Mucosa of descending colon (tissue), 3 donors: ENCODE data around the gene TSPAN8. TPM values are rescaled to one million over a fixed set of nuclear protein-coding genes. Genes with fewer than 3 reads are reported as not detected.

Experiments used
- ATAC-seq: fragments of 200-7000 bp; cut with Tn5 transposase; one replicate; pipeline ENCODE4 v1.9.1; 2020; ENCODE audit warnings: mild to moderate bottlenecking, moderate library complexity
- DNase-seq, 3 donors: peaks; one replicate each; pipeline ENCODE4 v3.0.0-alpha.2; 2020
- H3K36me3 ChIP-seq: fragments of 200-600 bp; one replicate; pipeline ENCODE4 v1.8.0; 2021; ENCODE audit warnings: low read depth, mild to moderate bottlenecking
- H3K4me1 ChIP-seq: fragments of 200-600 bp; one replicate; pipeline ENCODE4 v1.8.0; 2021; ENCODE audit warnings: low read depth, mild to moderate bottlenecking
- H3K4me3 ChIP-seq: fragments of 200-600 bp; one replicate; pipeline ENCODE4 v1.8.0; 2021; ENCODE audit warnings: mild to moderate bottlenecking
- H3K9me3 ChIP-seq: fragments of 200-600 bp; one replicate; pipeline ENCODE4 v1.8.0; 2021; ENCODE audit warnings: mild to moderate bottlenecking
- intact Hi-C, 2 donors: fragments of 100-400 bp; cut with DNase I in 1 of 2; cut with micrococcal nuclease in 1 of 2; formaldehyde crosslinking; loops; one replicate each; pipeline versions ENCODE4 v1.11.0 to v1.11.1; 2022; cut with DNase I, micrococcal nuclease
- total RNA-seq, 3 donors: library from RNA; stranded (reverse); fragmentation: NEBNext Ultra II Directional in 2 of 3; extraction: Animal tissue kit (Norgen Biotek cat#: 25700) in 2 of 3; gene quantifications; one replicate each; pipeline versions ENCODE4 v1.2.1 to v1.2.4, GENCODE V29; 2021 to 2023
- TF ChIP-seq, protein P1 (sequence below): fragments of 200-600 bp; IDR thresholded peaks from one replicate; pipeline ENCODE4 v1.8.0; 2022; ENCODE audit warnings: antibody characterized with exemption, mild to moderate bottlenecking
- donor health status: DM: no; HTN: no; CAD: no; lungs with moderate emphysema.
- donor health status: DM: no; HTN: no; CAD: no.
- donor health status: DM: no; HTN: yes; CAD: no.

Gene TSPAN8
- total RNA-seq, 3 donors from 2014 or later: 685 to 1,687 (median 1,460) TPM

- ATAC-seq: peak; percentile 33
- TF ChIP-seq, protein P1, sequence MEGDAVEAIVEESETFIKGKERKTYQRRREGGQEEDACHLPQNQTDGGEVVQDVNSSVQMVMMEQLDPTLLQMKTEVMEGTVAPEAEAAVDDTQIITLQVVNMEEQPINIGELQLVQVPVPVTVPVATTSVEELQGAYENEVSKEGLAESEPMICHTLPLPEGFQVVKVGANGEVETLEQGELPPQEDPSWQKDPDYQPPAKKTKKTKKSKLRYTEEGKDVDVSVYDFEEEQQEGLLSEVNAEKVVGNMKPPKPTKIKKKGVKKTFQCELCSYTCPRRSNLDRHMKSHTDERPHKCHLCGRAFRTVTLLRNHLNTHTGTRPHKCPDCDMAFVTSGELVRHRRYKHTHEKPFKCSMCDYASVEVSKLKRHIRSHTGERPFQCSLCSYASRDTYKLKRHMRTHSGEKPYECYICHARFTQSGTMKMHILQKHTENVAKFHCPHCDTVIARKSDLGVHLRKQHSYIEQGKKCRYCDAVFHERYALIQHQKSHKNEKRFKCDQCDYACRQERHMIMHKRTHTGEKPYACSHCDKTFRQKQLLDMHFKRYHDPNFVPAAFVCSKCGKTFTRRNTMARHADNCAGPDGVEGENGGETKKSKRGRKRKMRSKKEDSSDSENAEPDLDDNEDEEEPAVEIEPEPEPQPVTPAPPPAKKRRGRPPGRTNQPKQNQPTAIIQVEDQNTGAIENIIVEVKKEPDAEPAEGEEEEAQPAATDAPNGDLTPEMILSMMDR: no peak
- Histone ChIP-seq H3K36me3 (no peaks in the 10 kb centered on the region), H3K9me3 (no peaks in the 10 kb centered on the region), H3K4me1 (peaks cover 16% of the 10 kb centered on the region), H3K4me3 (no peak overlapping the region)
- intact Hi-C loops: no loop called here
- no peak for DNase-seq
These were observed 22.0 kb downstream of the TSPAN8 start for GRCh38 chr12:71135812-71136176.

GRCh38 chr12:71135077-71135811 is 22.6 kb downstream of the TSPAN8 start:
- no peaks in the 10 kb centered on the region for H3K9me3 ChIP-seq
- no peak overlapping the region for H3K4me3 ChIP-seq
- ATAC-seq (no peak), DNase-seq (no peak)
- H3K36me3 ChIP-seq: no peaks in the 10 kb centered on the region
- intact Hi-C loops: no loop called here
- peaks cover 15% of the 10 kb centered on the region for H3K4me1 ChIP-seq
- TF ChIP-seq, protein P1: no peak

DNA sequence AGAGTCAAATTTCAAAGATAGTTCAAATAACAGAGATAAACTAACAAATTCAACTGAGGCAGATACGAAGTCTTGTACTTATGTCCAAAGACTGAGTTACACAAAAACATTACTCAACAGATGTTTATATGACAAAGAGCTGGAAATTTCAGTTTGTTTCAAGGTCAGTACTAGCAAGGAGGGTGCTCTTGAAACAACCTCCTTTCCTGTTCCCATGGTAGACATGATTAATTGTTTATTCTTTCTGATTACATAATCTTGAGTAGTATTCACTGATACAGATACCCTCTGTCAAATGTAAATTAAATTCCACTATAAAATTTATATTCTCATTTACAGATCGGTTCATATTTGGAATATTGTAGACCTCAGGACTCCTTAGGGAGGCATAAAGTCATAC is 23.4 kb downstream of the TSPAN8 start:
- ATAC-seq (no peak), DNase-seq (no peak)
- H3K9me3 ChIP-seq: no peaks in the 10 kb centered on the region
- H3K4me1 ChIP-seq: peaks cover 7% of the 10 kb centered on the region
- TF ChIP-seq, protein P1: no peak
- intact Hi-C loops: no loop called here
- H3K4me3 ChIP-seq: no peak overlapping the region
- no peaks in the 10 kb centered on the region for H3K36me3 ChIP-seq

- ATAC-seq: peak; percentile 18
- TF ChIP-seq, protein P1: no peak
- intact Hi-C loops: no loop called here
These were observed 27.2 kb downstream of the TSPAN8 start for GRCh38 chr12:71130521-71131069.

DNA sequence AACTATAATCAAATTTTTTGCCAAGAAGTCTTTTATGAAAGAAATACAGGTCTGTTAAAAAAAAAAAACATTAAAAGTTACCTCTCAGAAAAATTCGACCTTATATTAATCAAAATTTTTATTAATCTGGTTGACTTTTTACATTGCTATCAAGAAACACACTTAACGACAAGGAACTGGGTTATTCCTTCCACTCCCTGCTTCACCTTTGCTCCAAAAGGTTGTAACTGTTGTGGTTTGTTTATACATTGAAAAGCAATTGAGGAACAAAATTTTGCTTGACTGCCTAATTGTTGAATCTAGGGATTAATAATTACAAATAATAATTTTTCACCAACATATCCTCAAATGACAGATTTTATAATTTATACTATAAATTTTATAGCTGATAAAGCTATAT is 28.4 kb downstream of the TSPAN8 start:
- no peak for ATAC-seq

More at GRCh38 chr12:71130521-71131069, 27.2 kb downstream of the TSPAN8 start:
- no peak for DNase-seq
- Histone ChIP-seq H3K4me3 (no peak overlapping the region), H3K36me3 (no peaks in the 10 kb centered on the region), H3K4me1 (peaks cover 4% of the 10 kb centered on the region), H3K9me3 (no peaks in the 10 kb centered on the region)

More for the DNA sequence above, 28.4 kb downstream of the TSPAN8 start:
- Histone ChIP-seq H3K36me3 (no peaks in the 10 kb centered on the region), H3K9me3 (no peaks in the 10 kb centered on the region), H3K4me3 (no peak overlapping the region), H3K4me1 (peaks cover 4% of the 10 kb centered on the region)
- TF ChIP-seq, protein P1: no peak
- intact Hi-C loops: no loop called here
- no peak for DNase-seq
